Measurements from ENCODE around the gene UCN2. TPM values are rescaled to one million over a fixed set of nuclear protein-coding genes. Genes with fewer than 3 reads are reported as not detected.

Gene UCN2
- total and polyA plus RNA-seq, 2 experiments from 2014 or later: 0.30 to 1.5 TPM

- Histone ChIP-seq H3K36me3 (replicated peaks; ENCODE audit: insufficient read depth, low read depth) (no peaks in the 10 kb centered on the region), H4K20me1 (ENCODE audit: insufficient read depth, poor library complexity, severe bottlenecking) (no peaks in the 10 kb centered on the region), H3K4me1 (ENCODE audit: insufficient read depth) (no peaks in the 10 kb centered on the region), H3K9me3 (ENCODE audit: low read depth) (no peaks in the 10 kb centered on the region), H3K4me3 (no peak overlapping the region), H3K79me2 (no peaks in the 10 kb centered on the region), H3K4me2 (no peak overlapping the region), H3K9me2 (replicated peaks; ENCODE audit: insufficient read depth) (no peaks in the 10 kb centered on the region), H3K27ac (no peak overlapping the region), H2AFZ (no peak overlapping the region), H3K27me3 (no peaks in the 10 kb centered on the region)
- WGBS (ENCODE audit: low lambda C conversion rate, missing lambda C conversion rate): 79% methylated on average over 8 of the region's 8 CpGs
- TF ChIP-seq EZH2 (IDR thresholded peaks at IDR 0.05; ENCODE audit: borderline replicate concordance) (no peak), EZH2phosphoT487 (IDR thresholded peaks at IDR 0.05; ENCODE audit: low read depth, severe bottlenecking, unreplicated experiment) (no peak)
- TF ChIP-seq, protein P1, sequence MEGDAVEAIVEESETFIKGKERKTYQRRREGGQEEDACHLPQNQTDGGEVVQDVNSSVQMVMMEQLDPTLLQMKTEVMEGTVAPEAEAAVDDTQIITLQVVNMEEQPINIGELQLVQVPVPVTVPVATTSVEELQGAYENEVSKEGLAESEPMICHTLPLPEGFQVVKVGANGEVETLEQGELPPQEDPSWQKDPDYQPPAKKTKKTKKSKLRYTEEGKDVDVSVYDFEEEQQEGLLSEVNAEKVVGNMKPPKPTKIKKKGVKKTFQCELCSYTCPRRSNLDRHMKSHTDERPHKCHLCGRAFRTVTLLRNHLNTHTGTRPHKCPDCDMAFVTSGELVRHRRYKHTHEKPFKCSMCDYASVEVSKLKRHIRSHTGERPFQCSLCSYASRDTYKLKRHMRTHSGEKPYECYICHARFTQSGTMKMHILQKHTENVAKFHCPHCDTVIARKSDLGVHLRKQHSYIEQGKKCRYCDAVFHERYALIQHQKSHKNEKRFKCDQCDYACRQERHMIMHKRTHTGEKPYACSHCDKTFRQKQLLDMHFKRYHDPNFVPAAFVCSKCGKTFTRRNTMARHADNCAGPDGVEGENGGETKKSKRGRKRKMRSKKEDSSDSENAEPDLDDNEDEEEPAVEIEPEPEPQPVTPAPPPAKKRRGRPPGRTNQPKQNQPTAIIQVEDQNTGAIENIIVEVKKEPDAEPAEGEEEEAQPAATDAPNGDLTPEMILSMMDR (IDR thresholded peaks at IDR 0.05; ENCODE audit: poor library complexity): no peak
- DNase-seq (ENCODE audit: low spot score): no peak
Observed at GRCh38 chr3:48514431-48515227, 49.0 kb downstream of the UCN2 start.

MicroRNAs encoded within 50 kb of the gene (microRNA counts, 767-probe panel; counts per million panel counts)
- microRNA hsa-miR-711: not detected

Small RNA genes within 50 kb of the gene (microRNA-seq; reads per million reads assigned to microRNA genes)
- 1.3 reads per million for gene MIR6823
- not detected for gene MIR711

Small RNA genes within 50 kb of the gene (small RNA-seq; reads per million reads assigned to genes)
- gene MIR6823: not detected

Other genes with a start within 250 kb of the UCN2 start
- gene SPINK8, start 230.1 kb downstream of the UCN2 start, total RNA-seq: not detected in 2 replicates
- gene SPINK8, start 230.1 kb downstream of the UCN2 start, polyA plus RNA-seq: not detected in 2 replicates
- gene FBXW12, start 191.6 kb downstream of the UCN2 start, total RNA-seq: not detected in 2 replicates
- 0.18 TPM in 1 of 2 replicates, not detected in the other for gene FBXW12, start 191.6 kb downstream of the UCN2 start, polyA plus RNA-seq
- gene PLXNB1, start 133.7 kb downstream of the UCN2 start, total RNA-seq: 73.2 and 74.5 TPM in 2 replicates
- gene PLXNB1, start 133.7 kb downstream of the UCN2 start, polyA plus RNA-seq: 71.3 and 79.0 TPM in 2 replicates
- gene CCDC51, start 123.7 kb downstream of the UCN2 start, total RNA-seq: 28.1 and 30.4 TPM in 2 replicates
- 30.8 and 32.0 TPM in 2 replicates for gene CCDC51, start 123.7 kb downstream of the UCN2 start, polyA plus RNA-seq
- 345 and 381 TPM in 2 replicates for gene TMA7, start 123.5 kb downstream of the UCN2 start, total RNA-seq
- 503 and 581 TPM in 2 replicates for gene TMA7, start 123.5 kb downstream of the UCN2 start, polyA plus RNA-seq
- 4.5 and 4.9 TPM in 2 replicates for gene ATRIP, start 117.0 kb downstream of the UCN2 start, total RNA-seq
- gene ATRIP, start 117.0 kb downstream of the UCN2 start, polyA plus RNA-seq: 4.3 and 6.7 TPM in 2 replicates
- gene SHISA5, start 59.6 kb downstream of the UCN2 start, total RNA-seq: 172 and 192 TPM in 2 replicates
- gene SHISA5, start 59.6 kb downstream of the UCN2 start, polyA plus RNA-seq: 369 TPM in 2 replicates
- 12.0 and 14.1 TPM in 2 replicates for gene PFKFB4, start 7.0 kb downstream of the UCN2 start, total RNA-seq
- 8.2 and 9.5 TPM in 2 replicates for gene PFKFB4, start 7.0 kb downstream of the UCN2 start, polyA plus RNA-seq
- 5.7 and 17.4 TPM in 2 replicates for gene COL7A1, start 31.5 kb upstream of the UCN2 start, total RNA-seq
- 19.6 and 24.7 TPM in 2 replicates for gene COL7A1, start 31.5 kb upstream of the UCN2 start, polyA plus RNA-seq
- gene UQCRC1, start 45.9 kb upstream of the UCN2 start, total RNA-seq: 308 and 352 TPM in 2 replicates
- 405 and 411 TPM in 2 replicates for gene UQCRC1, start 45.9 kb upstream of the UCN2 start, polyA plus RNA-seq
- gene TMEM89, start 58.0 kb upstream of the UCN2 start, total RNA-seq: not detected in 2 replicates
- gene TMEM89, start 58.0 kb upstream of the UCN2 start, polyA plus RNA-seq: not detected in 2 replicates
- gene SLC26A6, start 71.7 kb upstream of the UCN2 start, total RNA-seq: 42.0 and 56.6 TPM in 2 replicates
- gene SLC26A6, start 71.7 kb upstream of the UCN2 start, polyA plus RNA-seq: 53.7 and 60.9 TPM in 2 replicates
- gene CELSR3, start 99.1 kb upstream of the UCN2 start, total RNA-seq: 1.6 and 1.8 TPM in 2 replicates
- gene CELSR3, start 99.1 kb upstream of the UCN2 start, polyA plus RNA-seq: 1.9 TPM in 2 replicates
- gene NCKIPSD, start 122.1 kb upstream of the UCN2 start, total RNA-seq: 19.9 and 23.4 TPM in 2 replicates
- 21.0 and 22.9 TPM in 2 replicates for gene NCKIPSD, start 122.1 kb upstream of the UCN2 start, polyA plus RNA-seq
- 99.3 and 112 TPM in 2 replicates for gene IP6K2, start 153.4 kb upstream of the UCN2 start, total RNA-seq
- 155 and 169 TPM in 2 replicates for gene IP6K2, start 153.4 kb upstream of the UCN2 start, polyA plus RNA-seq

All from hepatocyte (in vitro differentiated cells).